Retinal pigment epithelial cell (primary cell): ENCODE results near the gene ADGRD2.
A peak's percentile ranks its signal among the peaks of the same experiment; 100 is the strongest.

Source experiments
- DNase-seq: peaks from one replicate; pipeline ENCODE4 v3.0.0-alpha.2; 2010; ENCODE audit warnings: low read depth
- H3K4me3 ChIP-seq: 2 replicates; pipeline ENCODE4 v1.5.1; 2011; ENCODE audit warnings: mild to moderate bottlenecking, low read length, control low read depth, moderate library complexity
- TF ChIP-seq, protein P1 (sequence below): conservative IDR thresholded peaks from 2 replicates; pipeline ENCODE4 v1.5.1; 2011; ENCODE audit warnings: low read depth, low read length, control low read depth, inconsistent platforms

Gene ADGRD2, protein sequence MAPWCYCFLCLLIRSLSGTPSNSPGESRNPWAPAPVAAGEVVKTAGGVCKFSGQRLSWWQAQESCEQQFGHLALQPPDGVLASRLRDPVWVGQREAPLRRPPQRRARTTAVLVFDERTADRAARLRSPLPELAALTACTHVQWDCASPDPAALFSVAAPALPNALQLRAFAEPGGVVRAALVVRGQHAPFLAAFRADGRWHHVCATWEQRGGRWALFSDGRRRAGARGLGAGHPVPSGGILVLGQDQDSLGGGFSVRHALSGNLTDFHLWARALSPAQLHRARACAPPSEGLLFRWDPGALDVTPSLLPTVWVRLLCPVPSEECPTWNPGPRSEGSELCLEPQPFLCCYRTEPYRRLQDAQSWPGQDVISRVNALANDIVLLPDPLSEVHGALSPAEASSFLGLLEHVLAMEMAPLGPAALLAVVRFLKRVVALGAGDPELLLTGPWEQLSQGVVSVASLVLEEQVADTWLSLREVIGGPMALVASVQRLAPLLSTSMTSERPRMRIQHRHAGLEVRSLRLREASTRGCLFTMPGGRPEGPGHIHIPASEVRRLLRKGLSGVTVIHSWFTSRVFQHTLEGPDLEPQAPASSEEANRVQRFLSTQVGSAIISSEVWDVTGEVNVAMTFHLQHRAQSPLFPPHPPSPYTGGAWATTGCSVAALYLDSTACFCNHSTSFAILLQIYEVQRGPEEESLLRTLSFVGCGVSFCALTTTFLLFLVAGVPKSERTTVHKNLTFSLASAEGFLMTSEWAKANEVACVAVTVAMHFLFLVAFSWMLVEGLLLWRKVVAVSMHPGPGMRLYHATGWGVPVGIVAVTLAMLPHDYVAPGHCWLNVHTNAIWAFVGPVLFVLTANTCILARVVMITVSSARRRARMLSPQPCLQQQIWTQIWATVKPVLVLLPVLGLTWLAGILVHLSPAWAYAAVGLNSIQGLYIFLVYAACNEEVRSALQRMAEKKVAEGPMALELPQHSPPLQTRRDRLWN

DNA sequence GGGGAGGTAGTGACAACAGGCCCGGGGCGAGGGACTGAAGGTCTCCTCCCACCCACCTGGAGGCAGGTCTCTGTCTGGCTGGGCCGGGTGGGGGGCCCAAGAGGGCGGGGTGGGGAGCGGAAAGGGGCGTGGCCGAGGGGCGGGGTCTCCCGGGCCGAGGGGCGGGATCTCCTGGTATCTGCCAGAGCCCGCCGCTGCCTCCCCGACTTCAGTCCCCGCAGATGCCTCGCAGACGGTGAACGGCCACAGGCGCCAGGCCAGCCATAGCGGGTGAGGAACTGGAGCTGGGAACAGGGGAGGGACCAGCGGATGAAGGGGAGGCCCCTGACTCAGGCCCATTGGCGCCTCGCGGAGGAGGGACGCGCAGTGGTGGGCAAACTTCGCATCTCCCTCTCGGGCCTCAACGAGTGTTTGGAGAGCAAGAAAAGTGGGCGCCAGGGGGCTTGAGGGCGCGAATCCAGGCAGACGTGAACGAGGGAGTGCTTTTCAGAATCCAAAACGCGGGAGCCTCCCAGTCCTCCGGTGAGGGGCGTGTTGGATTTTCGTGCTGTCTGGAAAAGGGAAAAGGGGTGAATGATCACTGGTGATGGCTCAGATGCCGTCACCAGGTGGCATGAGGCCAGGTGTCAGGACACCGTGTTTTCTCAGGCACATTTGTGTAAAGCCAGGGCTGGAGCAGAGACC lies at the start of gene ADGRD2:
Gene ADGRD2 (plus strand): TSS at position 211 of the 684 bp plus-strand sequence. CDS start 1,216 bp downstream, outside the sequence.
- TF ChIP-seq, protein P1, sequence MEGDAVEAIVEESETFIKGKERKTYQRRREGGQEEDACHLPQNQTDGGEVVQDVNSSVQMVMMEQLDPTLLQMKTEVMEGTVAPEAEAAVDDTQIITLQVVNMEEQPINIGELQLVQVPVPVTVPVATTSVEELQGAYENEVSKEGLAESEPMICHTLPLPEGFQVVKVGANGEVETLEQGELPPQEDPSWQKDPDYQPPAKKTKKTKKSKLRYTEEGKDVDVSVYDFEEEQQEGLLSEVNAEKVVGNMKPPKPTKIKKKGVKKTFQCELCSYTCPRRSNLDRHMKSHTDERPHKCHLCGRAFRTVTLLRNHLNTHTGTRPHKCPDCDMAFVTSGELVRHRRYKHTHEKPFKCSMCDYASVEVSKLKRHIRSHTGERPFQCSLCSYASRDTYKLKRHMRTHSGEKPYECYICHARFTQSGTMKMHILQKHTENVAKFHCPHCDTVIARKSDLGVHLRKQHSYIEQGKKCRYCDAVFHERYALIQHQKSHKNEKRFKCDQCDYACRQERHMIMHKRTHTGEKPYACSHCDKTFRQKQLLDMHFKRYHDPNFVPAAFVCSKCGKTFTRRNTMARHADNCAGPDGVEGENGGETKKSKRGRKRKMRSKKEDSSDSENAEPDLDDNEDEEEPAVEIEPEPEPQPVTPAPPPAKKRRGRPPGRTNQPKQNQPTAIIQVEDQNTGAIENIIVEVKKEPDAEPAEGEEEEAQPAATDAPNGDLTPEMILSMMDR: no peak
- DNase-seq: no peak
- peak within 1 kb of the TSS; percentile 22 for H3K4me3 ChIP-seq

DNA sequence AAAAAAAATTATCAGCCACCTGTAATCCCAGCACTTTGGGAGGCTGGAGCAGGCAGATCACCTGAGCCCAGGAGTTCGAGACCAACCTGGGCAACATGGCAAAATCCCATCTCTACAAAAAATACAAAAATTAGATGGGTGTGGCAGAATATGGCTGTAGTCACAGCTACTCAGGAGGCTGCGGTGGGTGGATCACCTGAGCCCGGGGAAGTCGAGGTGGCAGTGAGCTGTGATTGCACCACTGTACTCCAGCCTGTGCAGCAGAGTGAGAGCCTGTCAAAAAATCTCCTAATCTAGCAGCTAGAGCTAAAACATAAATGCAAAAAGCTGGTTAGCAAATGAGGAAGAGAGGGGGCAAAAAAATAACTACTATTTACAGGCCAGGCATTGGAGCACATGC lies 47.0 kb upstream of the ADGRD2 start:
- TF ChIP-seq, protein P1: no peak
- no peak overlapping the region for H3K4me3 ChIP-seq
- DNase-seq: no peak

DNA sequence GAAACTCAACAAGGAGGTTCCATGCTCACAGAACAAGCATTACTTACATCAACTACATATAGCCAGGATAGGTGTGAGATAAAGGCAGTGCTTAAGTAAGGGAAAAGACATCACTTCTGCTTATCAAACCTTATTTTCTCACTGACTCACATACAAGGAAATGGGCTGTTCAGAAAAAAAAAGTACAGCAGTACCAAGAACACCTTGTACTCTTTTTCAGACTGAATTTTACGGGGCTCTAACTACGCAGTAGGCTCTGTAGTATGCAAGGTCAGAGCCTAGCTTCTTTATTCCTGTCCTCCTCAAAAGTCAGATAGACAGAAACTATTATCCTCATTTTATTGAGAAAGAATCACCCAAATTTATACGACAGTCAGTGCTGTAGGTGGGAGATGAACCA lies 40.8 kb upstream of the ADGRD2 start:
- H3K4me3 ChIP-seq: no peak overlapping the region
- DNase-seq: no peak
- TF ChIP-seq, protein P1: no peak

DNA sequence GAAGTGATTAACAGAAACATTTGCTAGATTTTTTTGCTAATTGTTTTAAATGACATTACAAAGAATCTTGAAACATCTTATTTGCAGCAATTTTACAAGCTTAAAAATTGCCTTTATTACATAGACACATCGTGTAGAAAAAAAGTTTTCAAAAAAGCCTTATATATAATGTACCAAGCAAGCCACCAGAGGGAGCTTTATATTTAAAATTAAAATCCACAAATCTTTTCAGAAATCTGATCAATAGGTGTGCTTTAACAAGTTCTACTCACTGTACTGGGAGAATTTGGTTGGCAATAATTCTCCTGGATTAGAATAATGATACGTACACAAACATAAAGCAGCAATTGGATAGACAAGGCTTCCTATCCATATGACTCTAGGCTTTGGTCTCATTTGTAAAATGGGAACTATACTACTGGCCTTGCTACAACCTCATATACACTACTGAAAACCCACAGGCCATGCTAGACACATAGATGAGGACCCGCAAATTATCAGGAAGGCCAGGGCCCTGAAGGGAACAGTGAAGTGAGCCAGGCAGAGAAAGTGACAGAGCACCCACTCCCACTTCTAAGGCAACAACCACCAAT lies 39.8 kb upstream of the ADGRD2 start:
- TF ChIP-seq, protein P1: peak; percentile 44
- no peak for DNase-seq
- H3K4me3 ChIP-seq: no peak overlapping the region

DNA sequence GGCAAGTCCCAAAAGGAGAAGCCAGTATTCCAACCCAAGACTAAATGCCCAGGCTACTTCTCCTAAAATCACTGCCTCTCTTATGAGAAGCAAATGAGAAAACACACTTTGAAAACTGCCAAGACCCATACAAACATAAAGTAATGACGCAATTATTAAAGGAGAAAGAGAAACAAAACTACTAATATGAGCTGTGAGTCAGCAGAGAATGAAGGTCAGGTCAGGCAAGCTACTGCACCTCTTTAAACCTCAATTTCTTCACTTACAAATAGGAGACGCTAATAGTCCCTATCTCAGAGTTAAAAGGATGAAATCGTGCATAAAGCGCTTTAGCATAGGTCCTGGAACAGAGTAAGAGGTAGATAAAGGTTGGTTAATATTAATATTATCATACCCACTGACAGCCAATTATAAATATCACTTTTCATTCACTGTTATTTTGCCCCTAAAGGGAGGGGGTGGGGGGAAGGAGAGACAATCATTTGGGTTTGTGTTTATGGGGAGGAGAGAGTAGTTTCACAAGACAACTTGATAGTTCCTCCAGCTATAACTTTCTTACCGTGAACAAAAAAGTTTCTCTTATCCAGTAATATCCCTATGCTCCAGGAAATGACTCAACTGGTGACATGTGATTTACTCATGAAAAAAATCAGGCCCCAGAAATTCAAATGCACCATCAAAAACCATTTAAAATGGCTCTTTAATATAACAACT lies 38.6 kb upstream of the ADGRD2 start:
- no peak overlapping the region for H3K4me3 ChIP-seq
- TF ChIP-seq, protein P1: no peak
- DNase-seq: no peak

DNA sequence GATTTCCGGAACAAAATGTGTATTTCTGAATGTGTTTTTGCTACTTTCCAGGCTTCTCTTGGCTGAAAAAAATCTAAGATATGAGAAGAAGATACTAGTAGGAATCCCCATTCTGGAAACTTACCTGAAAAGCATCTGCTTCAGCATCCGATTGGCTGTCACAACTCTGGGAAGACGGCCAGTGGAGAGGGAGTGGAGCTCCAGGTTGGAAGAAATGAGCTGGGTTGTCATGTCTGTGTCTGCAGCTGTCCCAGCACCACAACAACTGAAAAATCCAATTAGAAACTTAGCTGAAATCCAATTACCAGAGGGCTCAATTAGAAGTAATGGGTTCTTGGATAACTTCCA lies 38.0 kb upstream of the ADGRD2 start:
- H3K4me3 ChIP-seq: no peak overlapping the region
- TF ChIP-seq, protein P1: no peak

More for the DNA sequence above, 38.0 kb upstream of the ADGRD2 start:
- DNase-seq: no peak
